HG03575 (cell line): Measurements from ENCODE around the gene TAAR5.
"Not testable (repeated sequence)": the region's sequence is repeated elsewhere in the genome, so short reads cannot be mapped to it uniquely, and the experiment has no call there.

Experiments
- ATAC-seq: cut with Tn5 transposase; IDR thresholded peaks from one replicate; pipeline ENCODE4 v1.9.1; 2021; ENCODE audit not compliant: unreplicated experiment, insufficient number of reproducible peaks, low FRiP score; ENCODE audit errors: extremely low read depth

Gene TAAR5

DNA sequence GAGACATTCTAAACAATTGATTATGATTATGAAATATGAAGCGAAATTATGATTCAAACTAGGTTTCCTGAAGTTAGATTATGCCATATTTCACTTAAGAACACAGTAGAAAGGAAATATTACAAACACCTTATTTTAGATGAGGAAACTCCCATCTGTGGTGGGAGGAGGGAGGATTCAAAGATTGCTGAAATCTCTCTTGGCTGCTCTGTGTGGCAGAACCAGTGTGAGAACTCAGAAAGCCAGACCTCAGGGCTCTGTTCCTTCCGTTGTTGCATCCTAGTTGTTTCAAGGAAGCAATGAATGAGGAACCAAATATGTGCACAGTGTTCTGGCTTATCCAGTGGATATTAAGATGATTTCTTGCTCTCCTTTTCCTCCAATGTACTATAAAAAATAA is 2.1 kb downstream of the TAAR5 start:
- no peak for ATAC-seq

DNA sequence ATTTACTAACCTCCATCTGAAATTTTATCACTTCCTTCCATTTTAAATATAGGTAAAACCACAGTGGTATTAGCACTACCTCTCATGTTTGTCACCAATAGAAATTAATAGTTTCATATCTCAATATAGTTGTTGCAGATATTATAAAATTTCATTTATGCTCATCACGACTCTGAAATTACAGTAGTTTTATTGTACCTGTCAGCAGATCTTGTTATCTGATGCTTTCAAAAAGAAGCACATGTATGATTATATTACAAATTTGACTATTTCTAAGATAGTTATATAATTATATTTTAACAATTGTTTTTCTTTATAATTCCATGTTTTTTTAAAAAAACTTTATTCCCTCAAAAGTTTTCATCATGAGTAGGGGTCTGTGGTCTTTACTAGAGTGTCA is 4.8 kb downstream of the TAAR5 start:
- no peak for ATAC-seq

GRCh38 chr6:132571774-132572173 is 17.8 kb downstream of the TAAR5 start:
- no peak for ATAC-seq

DNA sequence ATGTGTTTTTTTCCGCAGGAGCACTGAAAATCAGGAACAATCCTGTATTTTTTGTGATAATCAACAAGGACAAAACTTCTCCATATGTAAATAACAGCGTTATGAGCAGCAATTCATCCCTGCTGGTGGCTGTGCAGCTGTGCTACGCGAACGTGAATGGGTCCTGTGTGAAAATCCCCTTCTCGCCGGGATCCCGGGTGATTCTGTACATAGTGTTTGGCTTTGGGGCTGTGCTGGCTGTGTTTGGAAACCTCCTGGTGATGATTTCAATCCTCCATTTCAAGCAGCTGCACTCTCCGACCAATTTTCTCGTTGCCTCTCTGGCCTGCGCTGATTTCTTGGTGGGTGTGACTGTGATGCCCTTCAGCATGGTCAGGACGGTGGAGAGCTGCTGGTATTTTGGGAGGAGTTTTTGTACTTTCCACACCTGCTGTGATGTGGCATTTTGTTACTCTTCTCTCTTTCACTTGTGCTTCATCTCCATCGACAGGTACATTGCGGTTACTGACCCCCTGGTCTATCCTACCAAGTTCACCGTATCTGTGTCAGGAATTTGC is 19.2 kb downstream of the TAAR5 start, which contains the start of gene TAAR6:
TAAR6 (plus strand) TSS at position 102 of the 557 bp plus-strand sequence; CDS start at position 102, 0 bp downstream.
- ATAC-seq: no peak

DNA sequence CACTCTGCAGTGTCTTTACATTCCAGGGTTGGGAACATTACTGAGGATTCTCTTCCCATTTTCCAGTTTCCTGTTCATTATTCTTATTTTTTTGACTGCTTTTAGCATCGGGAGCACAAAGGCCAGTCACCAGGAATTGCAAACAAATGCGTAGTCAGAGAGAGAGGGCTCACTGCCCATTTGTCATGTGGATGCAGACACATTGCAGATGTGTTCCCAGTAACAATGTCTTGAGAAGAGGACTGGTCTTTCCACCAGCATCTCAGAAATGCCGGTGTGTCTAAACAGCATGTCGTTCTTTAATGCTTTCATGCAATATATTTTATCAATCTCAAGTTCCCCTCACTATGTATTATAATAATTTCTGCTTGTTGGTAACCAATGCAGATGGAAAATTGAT is 20.4 kb downstream of the TAAR5 start:
- no peak for ATAC-seq

DNA sequence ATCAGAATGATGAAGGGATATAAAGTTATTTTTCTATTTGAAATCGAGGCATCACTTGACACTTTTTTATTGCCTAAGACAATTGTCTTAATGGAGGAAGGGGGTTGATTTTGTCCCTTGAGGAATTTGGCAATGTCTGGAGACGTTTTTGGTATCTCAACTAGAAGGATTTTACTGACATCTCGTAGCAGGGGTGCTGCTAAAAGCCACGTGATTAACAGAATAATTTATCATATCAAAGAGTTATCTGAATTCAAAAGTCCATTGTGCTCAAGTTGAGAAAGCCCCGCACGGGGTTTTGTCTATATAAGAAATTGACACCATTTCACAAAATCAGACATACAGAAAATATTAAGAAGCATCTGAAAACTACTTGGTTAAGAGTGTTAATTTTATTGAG is 20.9 kb downstream of the TAAR5 start:
- no peak for ATAC-seq

- no peak for ATAC-seq
Measured at GRCh38 chr6:132567566-132567965, 22.0 kb downstream of the TAAR5 start.

GRCh38 chr6:132566404-132566803 is 23.1 kb downstream of the TAAR5 start:
- no peak for ATAC-seq

DNA sequence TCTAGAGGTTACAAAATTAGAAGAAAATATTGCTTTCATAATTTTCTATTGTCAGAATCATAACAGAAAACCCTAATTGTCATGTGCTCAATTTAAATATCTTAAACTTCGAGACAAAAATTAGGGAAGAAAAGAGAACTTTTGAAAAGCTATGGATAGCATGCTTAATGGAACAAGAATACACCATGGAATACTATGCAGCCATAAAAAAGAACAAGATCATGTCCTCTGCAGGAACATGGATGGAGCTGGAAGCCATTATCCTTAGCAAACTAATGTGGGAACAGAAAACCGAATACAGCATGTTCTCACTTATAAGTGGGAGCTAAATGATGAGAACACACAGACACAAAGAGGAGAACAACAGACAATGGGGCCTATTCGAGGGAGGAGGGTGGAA is 29.5 kb downstream of the TAAR5 start:
- not testable (repeated sequence) for ATAC-seq

- no peak for ATAC-seq
Measured at GRCh38 chr6:132552372-132552771, 37.2 kb downstream of the TAAR5 start, which contains the start of gene TAAR8. TSS of gene TAAR8 (plus strand) at chr6:132552672. CDS start at chr6:132552693, 21 bp downstream.

DNA sequence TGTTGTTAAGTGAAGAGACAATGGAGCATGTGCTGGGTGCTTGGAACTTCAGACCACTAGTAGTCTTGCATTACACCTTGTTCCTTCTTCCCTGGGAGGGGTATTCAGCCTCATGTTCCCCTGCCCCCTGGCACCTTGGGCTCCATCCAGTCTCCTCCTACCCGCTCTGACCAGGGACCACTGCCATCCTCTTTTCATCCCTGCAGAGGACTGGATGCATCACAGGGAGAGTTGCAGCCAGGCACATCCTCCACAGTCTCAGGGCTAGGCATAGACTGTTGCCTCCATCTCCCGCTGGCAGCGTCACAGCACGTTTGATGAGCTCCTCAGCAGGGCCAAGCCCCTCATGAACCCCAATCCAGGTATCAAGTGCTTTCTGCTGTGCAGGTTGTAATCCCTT is 38.3 kb downstream of the TAAR5 start:
- ATAC-seq: no peak

GRCh38 chr6:132548746-132549463 is 40.6 kb downstream of the TAAR5 start:
- no peak for ATAC-seq

DNA sequence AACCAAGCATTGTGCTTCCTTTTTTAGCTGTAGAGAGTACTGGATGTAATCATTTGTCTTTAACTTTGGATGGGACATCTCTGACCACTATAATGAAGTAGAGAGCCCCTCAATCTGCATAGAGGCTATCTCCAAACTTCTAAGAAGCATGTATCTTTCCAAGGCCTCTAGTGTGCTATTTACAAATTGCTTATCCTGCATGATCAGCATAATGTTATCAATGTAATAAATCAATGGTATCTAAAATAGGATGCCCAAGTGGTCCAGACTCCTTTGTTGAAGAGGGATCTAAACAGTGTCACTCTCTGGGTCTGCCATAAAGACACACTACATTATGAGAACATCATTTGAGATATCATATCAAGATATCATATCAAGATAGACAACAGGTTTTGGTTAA is 44.7 kb downstream of the TAAR5 start:
- no peak for ATAC-seq
